Endometrial microvascular endothelial cells (primary cell): Measurements from ENCODE around the gene BCORL1. TPM values are rescaled to one million over a fixed set of nuclear protein-coding genes. Genes with fewer than 3 reads are reported as not detected.

Experiments used
- in situ Hi-C: cut with HindIII; loops from 2 replicates; pipeline ENCODE4 v1.10.0; 2017; ENCODE audit warnings: low sequenced_read_pairs, low pct_unique_long_range_greater_than_20kb; ENCODE audit errors: inconsistent ontology term
- total RNA-seq: library from RNA; depleted of rRNA; stranded (reverse); fragments of >200 nt; gene quantifications from one replicate; pipeline ENCODE4 v1.2.3, GENCODE V29; 2015; ENCODE audit errors: inconsistent ontology term

The BCORL1 gene
- total RNA-seq, 1 donor from 2014 or later = 1.9 TPM

DNA sequence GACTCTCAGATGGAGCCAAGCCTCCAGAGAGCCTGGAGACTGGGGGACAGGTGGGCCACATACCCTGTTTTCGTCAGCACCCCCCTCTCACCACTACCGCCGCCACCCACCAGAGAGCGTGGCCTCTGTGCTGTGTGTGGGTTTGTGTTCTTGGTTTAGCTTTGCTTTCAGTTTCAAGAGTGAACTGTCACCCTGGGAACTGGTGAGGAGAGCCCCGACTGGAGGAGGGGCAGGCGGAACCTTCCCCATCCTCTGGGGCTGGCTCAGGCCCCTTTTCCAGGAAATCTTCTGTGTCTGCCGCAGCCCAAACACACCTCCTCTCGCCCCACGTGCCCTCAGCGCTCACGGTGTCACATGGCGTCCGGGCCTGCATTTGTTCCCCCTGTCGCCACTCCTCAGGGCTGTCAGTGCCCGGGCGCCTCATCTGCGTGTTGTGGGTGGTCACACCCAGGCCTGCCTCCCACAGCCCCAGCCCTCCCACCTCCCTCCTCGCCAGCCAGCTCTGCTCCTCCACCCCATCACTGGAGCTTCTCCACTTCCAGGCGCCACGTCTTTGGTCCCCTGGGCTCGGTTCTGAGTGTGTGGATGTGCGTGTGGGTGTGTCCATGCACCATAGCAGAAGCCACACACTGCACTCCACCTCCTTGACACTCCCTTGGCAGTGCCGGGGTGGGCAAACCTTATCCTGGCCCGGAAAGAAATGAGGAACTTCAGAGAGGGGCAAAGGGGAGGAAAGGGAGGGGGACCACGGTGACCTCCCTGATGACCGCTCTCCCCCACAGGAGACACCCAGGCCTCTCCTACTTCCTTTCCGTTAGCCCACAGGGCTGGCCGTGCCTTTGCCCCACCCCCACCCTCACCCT is 100.0 kb downstream of the BCORL1 start:
- in situ Hi-C loops = no loop called here

DNA sequence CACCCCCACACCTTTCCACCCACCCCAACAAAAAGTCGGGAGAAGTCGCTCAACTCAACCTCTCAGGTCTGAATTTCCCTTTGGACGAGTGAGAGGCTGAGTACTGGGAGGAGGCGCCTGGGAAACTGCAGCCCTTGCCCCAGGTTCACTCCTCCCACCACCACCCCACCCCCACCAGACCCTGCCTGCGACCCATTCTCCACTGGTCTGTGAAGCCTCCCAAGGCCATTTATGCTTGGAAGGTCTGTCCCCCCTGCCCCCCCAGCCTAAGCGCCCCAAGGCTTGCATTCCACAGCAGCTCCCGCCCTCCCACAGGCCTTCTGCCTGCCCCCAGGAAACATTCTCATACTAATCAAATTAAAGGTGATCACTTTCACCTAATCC is 100.7 kb downstream of the BCORL1 start:
- in situ Hi-C loops = no loop called here

DNA sequence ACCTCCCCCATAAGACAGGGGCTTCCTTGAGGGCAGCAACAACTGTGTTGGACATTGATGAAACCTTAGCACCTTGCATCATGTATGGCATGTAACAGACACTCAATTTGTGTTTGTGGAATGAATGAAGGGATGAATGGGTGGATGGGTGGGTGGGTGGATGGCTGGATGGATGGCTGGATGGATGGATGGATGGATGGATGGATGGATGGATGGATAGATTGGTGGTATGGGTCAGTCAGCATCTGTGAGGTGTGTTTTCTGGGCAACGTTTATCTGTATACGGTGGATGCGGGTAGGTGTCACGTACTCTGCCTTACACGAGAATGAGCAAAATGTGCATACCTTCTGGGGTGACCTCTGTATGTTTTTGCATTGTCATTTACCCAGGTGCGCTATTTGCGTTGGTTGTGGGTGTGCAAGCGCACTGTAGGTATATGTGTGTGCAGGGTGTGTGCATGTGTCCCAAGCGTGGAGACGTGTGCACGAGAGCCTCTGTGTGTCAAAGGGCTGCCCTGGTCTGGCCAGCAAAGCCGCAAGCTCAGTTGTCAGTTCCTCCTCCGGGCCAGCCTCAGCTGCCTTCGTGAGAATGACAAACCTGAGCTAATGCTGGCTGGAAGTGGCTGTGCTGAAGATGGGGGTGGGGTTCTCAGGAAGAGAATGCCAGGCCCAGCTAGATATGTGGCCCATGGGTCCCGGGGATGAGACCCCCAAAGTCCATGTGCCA is 101.4 kb downstream of the BCORL1 start:
- in situ Hi-C loops = no loop called here

DNA sequence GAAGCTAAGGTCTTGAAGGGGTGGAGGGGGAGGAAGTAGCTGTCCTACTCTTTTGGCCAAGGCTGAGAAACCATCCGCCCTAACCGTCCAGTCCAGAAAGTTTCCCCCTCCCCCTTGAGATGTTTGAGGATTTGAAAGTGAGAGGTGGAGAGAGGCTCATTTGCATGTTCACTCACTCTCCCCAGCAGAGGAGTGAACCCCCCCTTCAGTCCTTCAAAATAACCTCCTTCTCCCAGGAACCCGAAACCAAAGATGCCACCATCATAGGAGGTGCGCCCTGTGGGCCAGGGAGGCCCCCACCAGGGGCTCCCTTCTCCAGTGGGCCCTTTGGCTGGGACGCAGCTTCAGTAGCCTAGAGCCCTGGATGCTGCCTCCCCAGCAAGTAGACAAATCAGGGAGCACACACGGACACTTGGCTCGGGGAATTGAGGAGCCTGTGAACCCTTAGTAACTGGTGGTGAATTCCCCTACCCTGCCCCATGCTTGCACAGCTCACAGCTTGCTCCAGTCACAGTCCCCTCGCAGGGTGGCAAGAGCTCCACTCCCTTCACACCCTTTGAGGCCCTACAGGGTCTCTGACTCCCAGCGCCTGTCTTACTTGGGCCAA is 102.3 kb downstream of the BCORL1 start:
- in situ Hi-C loops = no loop called here

DNA sequence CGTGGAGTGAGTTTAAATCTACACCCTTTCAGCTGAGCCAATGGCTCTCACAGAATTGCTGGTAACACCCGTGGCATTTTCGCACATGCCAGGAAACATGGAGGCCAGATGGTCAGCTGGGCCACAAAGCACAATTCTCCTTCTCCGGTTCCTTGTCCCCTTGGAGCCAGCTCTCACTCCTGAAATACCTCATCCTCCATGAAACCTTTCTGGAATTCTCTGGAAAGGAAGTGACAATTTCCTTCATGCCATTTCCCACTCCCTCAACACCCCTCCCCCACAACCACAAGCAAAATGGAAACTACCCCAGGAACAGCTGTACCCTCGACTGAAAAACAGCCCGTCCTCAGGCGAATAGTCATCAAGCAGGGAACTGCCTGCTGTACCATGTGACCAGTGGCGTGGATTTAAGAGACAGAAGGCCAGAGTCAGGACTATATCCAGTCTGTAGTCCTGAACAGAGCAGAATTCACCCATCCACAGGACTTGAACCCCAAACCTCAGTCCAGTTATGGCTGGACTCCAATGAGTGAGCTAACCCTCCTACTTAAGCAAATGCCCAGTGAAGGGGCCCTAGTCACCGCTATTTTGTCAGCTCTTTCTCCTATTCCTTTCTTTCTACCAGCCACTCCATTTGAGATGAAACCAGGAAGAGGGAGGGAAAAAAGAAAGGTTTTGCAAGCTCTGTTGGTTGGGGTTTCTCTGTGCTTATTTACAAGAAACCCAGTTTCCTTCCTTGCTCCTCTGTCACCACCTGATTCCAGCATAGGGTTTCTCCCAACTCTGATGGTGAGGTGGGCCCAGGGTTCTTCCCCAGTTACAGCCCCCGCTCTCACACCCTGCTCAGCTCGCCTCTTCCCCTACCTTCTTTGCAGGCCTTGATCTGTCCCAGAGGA is 103.4 kb downstream of the BCORL1 start:
- in situ Hi-C loops = no loop called here

DNA sequence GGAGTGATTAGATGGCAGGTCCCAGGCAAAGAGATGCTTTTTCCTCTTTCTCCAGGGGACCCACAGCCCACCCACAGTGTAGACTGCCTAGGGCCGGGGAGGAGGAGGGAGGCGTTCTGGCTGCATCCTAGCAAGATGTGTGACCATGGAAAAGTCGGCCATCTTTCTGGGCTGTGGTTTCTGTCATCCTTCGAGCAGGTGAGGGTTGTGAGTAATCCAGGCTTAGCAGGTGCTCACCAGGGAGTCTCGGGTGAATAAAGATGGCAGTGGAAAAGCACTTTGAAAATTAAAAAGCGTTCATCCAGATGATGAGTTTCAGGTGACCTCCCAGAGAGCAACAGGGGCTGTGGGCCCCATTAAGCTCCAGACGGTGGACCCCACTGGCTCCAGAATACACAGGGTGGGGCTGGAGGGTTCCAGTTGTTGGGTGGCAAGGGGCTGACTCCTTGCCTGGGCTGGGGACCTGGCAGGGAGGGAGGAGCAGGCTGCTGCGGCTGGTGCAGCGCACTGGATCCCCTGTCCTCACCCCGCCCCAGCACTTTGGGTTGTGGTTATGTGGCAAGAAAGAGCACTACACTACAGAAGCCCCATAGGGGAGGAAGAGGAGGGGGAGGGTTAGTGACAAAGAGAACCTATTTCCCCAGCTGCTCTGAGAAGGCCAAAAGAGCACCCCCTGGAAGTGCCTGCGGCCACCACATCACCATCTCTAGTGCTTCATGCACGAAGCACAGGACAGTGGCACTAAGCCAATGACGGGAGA is 104.2 kb downstream of the BCORL1 start:
- in situ Hi-C loops = no loop called here

DNA sequence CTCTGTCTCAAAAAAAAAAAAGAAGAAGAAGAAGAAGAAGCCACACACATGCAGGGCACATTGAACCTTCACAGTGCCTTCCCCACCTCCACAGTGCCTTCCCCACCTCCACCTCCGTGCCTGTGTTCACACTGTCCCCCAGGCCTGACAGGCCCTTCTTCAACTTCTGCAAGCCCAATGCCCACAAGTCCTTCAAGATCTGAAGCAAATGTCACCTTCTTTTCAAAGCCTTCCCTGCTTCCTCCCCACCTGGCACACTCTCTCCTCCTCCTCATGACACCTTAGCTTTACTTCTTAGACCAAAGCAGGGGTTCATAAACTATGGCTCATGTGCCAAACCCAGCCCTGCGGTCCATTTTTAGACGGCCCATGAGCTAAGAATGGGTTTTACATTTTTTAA is 107.9 kb downstream of the BCORL1 start:
- in situ Hi-C loops = no loop called here

DNA sequence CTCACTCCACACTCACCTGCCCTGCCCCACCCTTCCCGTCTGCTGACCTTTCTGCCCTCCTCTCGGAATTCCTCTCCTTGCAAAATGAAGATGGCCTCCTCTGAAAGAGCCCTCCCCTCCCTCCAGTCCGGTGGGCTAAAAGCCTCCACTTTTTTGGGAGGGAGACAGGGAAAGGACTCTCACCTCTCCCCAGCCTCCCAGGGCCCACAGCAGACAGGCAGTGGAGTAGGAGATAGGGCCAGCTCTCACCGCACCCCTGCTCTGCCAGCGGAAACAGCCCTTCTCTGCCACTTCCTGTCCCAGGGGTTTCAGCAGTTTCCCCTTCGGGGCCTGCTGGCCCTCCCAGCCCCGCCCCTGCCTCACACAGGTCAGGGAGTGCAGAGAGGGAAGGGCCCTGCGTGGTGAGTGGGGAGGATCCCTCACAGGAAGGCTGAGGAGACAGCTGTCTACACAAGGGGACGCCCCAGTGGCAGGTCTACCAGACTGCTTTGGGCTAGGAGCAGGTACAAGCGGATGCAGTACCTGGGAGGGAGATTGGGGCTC is 109.6 kb downstream of the BCORL1 start:
- in situ Hi-C loops = no loop called here

DNA sequence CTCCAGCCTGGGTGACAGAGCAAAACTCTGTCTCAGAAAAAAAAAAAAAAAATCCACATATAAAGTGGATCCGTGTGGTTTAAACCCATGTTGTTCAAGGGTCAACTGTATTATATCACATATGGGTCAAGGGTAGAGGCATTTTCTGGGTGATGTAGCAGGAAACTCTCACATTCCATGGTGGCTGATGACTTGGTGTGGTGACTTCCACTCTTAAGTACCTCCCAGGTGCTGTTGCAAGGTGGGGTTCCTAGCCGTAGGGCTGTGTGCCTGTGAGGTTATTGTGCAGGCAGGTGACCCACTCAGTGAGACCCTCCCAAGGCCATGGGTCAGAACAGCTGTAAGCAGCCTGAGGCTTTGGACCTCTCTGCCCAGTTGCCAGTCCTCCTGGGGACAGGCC is 110.8 kb downstream of the BCORL1 start:
- in situ Hi-C loops = no loop called here

DNA sequence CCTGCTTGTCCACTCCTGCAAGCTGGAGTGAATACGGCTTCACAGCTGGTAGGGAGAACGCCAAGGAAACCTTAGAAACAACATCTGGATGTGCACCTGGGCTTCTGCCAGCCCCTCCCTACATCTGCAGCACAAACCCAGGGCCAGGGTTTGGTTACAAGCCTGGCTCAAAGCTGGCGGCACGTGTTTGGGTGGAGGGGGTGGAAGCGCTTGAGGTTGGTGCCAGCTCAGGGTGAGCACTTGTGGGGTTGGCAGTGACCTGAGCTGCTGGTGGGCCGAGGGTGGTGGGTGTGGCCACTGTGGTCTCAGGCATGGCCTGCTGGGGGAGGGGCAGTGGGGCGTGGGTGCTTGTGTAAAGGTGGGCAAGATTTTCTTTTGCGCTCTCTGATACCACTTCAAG is 112.3 kb downstream of the BCORL1 start:
- in situ Hi-C loops = no loop called here

DNA sequence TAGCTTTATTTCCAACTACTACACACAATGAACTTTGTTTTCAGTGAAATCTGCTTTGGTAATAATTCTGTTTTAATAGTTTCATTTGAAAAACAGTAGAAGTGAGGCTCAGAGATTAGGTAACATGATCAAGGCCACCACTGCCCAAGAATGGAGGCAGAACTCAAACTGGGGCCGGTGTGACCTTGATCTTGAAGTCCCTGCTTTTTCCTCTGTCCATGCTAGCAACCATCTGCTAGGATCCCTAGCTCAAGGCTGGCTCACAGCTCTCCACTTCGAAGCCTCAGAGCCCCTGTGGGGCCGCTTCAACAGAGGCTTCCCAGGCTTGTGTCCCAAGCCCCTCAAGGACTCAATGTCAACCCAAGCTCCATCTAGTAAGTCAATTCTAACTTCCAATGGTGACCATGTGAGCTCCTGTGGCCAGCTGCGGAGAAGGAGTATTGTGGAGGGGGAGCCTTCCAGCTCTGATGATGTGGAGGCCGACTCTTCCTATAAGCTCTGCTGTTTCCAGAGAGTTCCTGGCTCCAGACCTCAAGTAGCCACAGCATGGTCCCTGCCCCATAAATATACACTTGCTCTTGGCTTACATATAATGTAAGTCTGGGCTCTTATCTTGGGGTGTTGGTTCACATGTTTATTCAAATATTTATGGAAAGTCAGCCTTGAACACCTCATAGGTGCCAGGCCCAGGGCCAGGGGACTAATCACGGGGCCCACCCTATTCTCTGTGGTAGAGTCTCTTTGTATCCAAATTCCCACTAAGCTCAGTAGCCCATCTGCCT is 113.0 kb downstream of the BCORL1 start:
- in situ Hi-C loops = no loop called here

DNA sequence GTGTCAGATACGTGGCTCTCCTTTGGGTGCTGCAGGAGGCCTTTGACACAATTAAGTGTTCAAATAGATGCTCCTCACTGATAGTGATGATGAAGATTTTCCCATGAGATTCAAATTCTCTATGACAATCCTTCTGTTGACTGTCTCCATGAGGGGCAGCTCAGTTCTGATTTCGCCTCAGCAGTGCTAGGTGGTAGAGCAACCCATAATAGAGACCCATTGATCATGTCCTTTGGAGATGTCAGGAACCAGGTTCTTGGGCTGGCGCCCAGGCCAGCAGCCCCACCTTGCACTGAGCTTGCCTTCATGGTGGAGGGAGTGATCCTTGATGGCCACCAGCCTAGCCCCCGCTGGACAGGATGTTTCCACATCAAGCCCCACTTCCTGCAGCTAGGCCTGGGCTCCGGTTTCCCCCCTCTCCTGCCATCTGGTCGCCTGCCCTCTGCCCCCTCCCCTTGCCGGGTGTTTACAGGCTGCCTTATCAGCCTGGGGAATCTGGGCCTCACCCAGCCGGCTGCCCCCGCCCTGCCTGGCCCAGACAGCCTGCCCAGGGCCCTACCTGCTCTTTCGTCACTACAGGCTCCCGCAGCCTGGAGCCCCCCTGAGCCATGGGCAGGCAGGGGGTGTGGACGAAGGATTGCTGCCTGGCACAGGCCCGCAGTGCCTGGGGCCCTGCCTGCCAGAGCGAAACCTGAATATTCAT is 115.2 kb downstream of the BCORL1 start:
- in situ Hi-C loops = no loop called here

DNA sequence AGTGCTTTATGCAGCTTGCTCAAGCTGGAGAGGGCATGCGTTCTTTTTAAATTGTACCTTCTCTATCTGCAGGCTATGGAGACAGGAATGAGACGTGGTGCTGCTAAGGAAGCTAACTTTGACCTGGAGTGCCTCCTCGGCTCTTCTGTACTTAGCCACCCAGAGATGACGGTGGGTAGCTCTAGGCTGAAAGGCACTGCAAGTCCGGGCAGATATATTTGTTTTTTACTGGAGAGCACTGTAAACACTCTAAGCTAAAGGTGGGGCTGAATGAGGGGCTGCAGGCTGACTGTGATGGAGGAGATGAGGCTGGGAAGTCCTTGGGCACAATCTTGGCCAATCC is 115.7 kb downstream of the BCORL1 start:
- in situ Hi-C loops = no loop called here

DNA sequence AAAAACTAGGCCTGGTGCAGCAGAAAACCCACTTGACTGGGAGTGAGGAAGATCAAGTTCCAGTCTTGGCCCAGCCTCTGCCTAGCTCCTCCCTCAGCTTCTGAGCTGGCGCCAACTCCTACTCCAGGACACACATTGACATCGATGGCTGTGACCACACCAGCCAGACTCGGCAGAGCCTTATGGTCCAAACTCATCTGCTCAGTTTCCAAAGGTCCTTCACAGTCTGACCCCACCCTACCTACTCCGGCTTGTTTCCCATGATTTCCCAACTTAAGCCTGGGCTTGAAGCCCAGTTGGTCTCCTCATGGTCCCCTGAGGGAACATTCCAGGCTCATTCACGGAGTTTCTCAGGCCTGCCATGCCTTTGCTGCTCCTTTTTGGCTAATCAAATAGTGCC is 117.7 kb downstream of the BCORL1 start:
- in situ Hi-C loops = no loop called here

DNA sequence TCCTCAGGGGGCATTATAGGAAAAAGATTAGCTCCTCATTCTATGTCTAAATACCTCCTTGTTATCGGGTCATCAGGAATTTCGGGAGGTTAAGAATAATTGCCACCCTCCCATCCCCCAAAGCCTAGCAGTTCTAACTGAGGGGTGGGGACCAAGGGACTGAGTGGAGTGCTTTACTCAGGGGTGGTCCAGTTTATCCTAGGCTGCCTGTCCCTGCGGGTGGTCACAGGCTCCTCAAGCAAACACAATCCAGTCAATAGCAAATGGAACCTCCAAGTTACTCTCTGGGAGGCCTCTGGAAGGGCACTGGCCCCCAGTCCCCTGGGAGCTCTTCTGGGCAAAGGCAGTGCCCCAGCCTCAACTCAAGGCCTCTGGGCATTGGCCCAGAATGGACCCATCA is 121.2 kb downstream of the BCORL1 start:
- in situ Hi-C loops = no loop called here

DNA sequence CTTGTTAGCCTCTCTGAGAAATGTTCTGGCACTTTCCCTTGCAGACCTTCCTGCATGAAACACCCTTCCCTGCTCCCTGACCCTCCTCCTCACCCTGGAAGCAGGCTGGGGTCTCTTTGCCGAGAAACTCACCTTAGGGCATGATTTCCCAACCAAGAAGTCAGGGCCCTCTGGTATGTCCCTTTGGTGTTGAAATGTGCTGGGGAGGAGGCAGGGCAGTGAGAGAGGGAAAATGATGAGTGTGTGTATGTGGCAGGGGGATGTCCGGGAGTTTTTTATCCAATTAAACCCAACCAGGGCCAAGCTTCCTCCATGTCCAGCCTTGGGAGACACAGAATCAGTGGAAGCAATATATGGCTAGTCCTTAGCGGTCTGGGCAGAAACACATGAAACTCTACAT is 122.8 kb downstream of the BCORL1 start:
- in situ Hi-C loops = no loop called here

DNA sequence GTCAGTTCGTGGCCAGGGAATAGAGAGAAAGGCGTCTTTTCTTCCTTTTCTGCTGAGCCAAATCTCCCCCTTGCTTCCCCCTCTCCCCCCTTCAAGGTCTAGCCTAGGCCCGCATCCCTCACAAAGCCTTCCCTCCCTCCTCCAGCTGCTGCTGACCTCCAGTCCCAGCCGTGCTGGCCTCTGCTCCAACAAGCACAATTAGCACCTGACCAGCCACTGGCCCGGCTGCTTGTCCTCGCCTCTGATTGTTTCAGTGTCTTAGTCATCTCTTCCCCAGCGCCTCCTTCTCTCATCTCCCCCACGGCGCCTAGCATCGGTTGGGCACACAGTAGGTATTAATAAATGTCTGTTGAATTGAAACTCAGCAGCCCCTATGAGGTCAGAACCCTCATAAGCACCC is 123.6 kb downstream of the BCORL1 start:
- in situ Hi-C loops = no loop called here
